ENCODE data around the gene IQCN. TPM values are rescaled to one million over a fixed set of nuclear protein-coding genes. Genes with fewer than 3 reads are reported as not detected.

Gene IQCN
- total RNA-seq, 1 donor: 7.7 TPM

- no peaks in the 10 kb centered on the region for H3K9me3 ChIP-seq (ENCODE audit: low read depth, low read length)
These were observed 21.9 kb downstream of the IQCN start for GRCh38 chr19:18252370-18252717.

GRCh38 chr19:18251587-18252369 lies 22.5 kb downstream of the IQCN start:
- Histone ChIP-seq H3K4me3 (ENCODE audit: low read length) (no peak overlapping the region), H3K4me1 (ENCODE audit: insufficient read depth, low read length) (peaks cover 15% of the 10 kb centered on the region), H3K9me3 (ENCODE audit: low read depth, low read length) (no peaks in the 10 kb centered on the region), H3K27me3 (ENCODE audit: insufficient read depth, low read length) (no peaks in the 10 kb centered on the region)

More at GRCh38 chr19:18252370-18252717, 21.9 kb downstream of the IQCN start:
- H3K4me3 ChIP-seq (ENCODE audit: low read length): no peak overlapping the region
- H3K27me3 ChIP-seq (ENCODE audit: insufficient read depth, low read length): no peaks in the 10 kb centered on the region
- H3K4me1 ChIP-seq (ENCODE audit: insufficient read depth, low read length): peaks cover 15% of the 10 kb centered on the region

- Histone ChIP-seq H3K9me3 (ENCODE audit: low read depth, low read length) (no peaks in the 10 kb centered on the region), H3K27me3 (ENCODE audit: insufficient read depth, low read length) (no peaks in the 10 kb centered on the region), H3K4me3 (ENCODE audit: low read length) (no peak overlapping the region), H3K4me1 (ENCODE audit: insufficient read depth, low read length) (peaks cover 15% of the 10 kb centered on the region)
These were observed 24.4 kb downstream of the IQCN start for GRCh38 chr19:18249834-18250233.

GRCh38 chr19:18245297-18245696 lies 29.0 kb downstream of the IQCN start:
- no peaks in the 10 kb centered on the region for H3K27me3 ChIP-seq (ENCODE audit: insufficient read depth, low read length)
- H3K4me1 ChIP-seq (ENCODE audit: insufficient read depth, low read length): no peaks in the 10 kb centered on the region
- H3K4me3 ChIP-seq (ENCODE audit: low read length): no peak overlapping the region
- H3K9me3 ChIP-seq (ENCODE audit: low read depth, low read length): no peaks in the 10 kb centered on the region

GRCh38 chr19:18239303-18239702 lies 34.9 kb downstream of the IQCN start:
- H3K27me3 ChIP-seq (ENCODE audit: insufficient read depth, low read length): peaks cover 7% of the 10 kb centered on the region
- H3K4me3 ChIP-seq (ENCODE audit: low read length): no peak overlapping the region
- H3K9me3 ChIP-seq (ENCODE audit: low read depth, low read length): no peaks in the 10 kb centered on the region
- no peaks in the 10 kb centered on the region for H3K4me1 ChIP-seq (ENCODE audit: insufficient read depth, low read length)

GRCh38 chr19:18234194-18234593 lies 40.1 kb downstream of the IQCN start:
- H3K4me1 ChIP-seq (ENCODE audit: insufficient read depth, low read length): no peaks in the 10 kb centered on the region
- no peaks in the 10 kb centered on the region for H3K9me3 ChIP-seq (ENCODE audit: low read depth, low read length)
- H3K27me3 ChIP-seq (ENCODE audit: insufficient read depth, low read length): peaks cover 38% of the 10 kb centered on the region
- no peak overlapping the region for H3K4me3 ChIP-seq (ENCODE audit: low read length)

- Histone ChIP-seq H3K4me3 (ENCODE audit: low read length) (no peak overlapping the region), H3K27me3 (ENCODE audit: insufficient read depth, low read length) (peaks cover 38% of the 10 kb centered on the region), H3K4me1 (ENCODE audit: insufficient read depth, low read length) (no peaks in the 10 kb centered on the region), H3K9me3 (ENCODE audit: low read depth, low read length) (no peaks in the 10 kb centered on the region)
These were observed 40.9 kb downstream of the IQCN start for GRCh38 chr19:18233224-18233825.

GRCh38 chr19:18232540-18233223 lies 41.6 kb downstream of the IQCN start:
- Histone ChIP-seq H3K4me3 (ENCODE audit: low read length) (no peak overlapping the region), H3K4me1 (ENCODE audit: insufficient read depth, low read length) (no peaks in the 10 kb centered on the region), H3K27me3 (ENCODE audit: insufficient read depth, low read length) (peaks cover 42% of the 10 kb centered on the region), H3K9me3 (ENCODE audit: low read depth, low read length) (no peaks in the 10 kb centered on the region)

- no peaks in the 10 kb centered on the region for H3K9me3 ChIP-seq (ENCODE audit: low read depth, low read length)
- H3K4me3 ChIP-seq (ENCODE audit: low read length): no peak overlapping the region
- H3K27me3 ChIP-seq (ENCODE audit: insufficient read depth, low read length): peaks cover 45% of the 10 kb centered on the region
- no peaks in the 10 kb centered on the region for H3K4me1 ChIP-seq (ENCODE audit: insufficient read depth, low read length)
These were observed 42.5 kb downstream of the IQCN start for GRCh38 chr19:18231775-18232174.

- no peaks in the 10 kb centered on the region for H3K9me3 ChIP-seq (ENCODE audit: low read depth, low read length)
- H3K4me1 ChIP-seq (ENCODE audit: insufficient read depth, low read length): peaks cover under 1% of the 10 kb centered on the region
- H3K27me3 ChIP-seq (ENCODE audit: insufficient read depth, low read length): peaks cover 49% of the 10 kb centered on the region
These were observed 43.1 kb downstream of the IQCN start for GRCh38 chr19:18230941-18231734.

GRCh38 chr19:18229915-18230314 lies 44.3 kb downstream of the IQCN start:
- peaks cover 60% of the 10 kb centered on the region for H3K27me3 ChIP-seq (ENCODE audit: insufficient read depth, low read length)
- H3K9me3 ChIP-seq (ENCODE audit: low read depth, low read length): no peaks in the 10 kb centered on the region
- H3K4me1 ChIP-seq (ENCODE audit: insufficient read depth, low read length): peaks cover 13% of the 10 kb centered on the region
- no peak overlapping the region for H3K4me3 ChIP-seq (ENCODE audit: low read length)

More at GRCh38 chr19:18230941-18231734, 43.1 kb downstream of the IQCN start:
- no peak overlapping the region for H3K4me3 ChIP-seq (ENCODE audit: low read length)

- peaks cover 58% of the 10 kb centered on the region for H3K27me3 ChIP-seq (ENCODE audit: insufficient read depth, low read length)
- H3K9me3 ChIP-seq (ENCODE audit: low read depth, low read length): no peaks in the 10 kb centered on the region
- peaks cover 17% of the 10 kb centered on the region for H3K4me1 ChIP-seq (ENCODE audit: insufficient read depth, low read length)
- no peak overlapping the region for H3K4me3 ChIP-seq (ENCODE audit: low read length)
These were observed 44.8 kb downstream of the IQCN start for GRCh38 chr19:18229474-18229873.

- Histone ChIP-seq H3K4me1 (ENCODE audit: insufficient read depth, low read length) (peaks cover 24% of the 10 kb centered on the region), H3K27me3 (ENCODE audit: insufficient read depth, low read length) (peaks cover 46% of the 10 kb centered on the region), H3K4me3 (ENCODE audit: low read length) (no peak overlapping the region), H3K9me3 (ENCODE audit: low read depth, low read length) (no peaks in the 10 kb centered on the region)
These were observed 46.4 kb downstream of the IQCN start for GRCh38 chr19:18227781-18228271.

GRCh38 chr19:18226956-18227780 lies 47.1 kb downstream of the IQCN start:
- Histone ChIP-seq H3K4me1 (ENCODE audit: insufficient read depth, low read length) (peaks cover 24% of the 10 kb centered on the region), H3K9me3 (ENCODE audit: low read depth, low read length) (no peaks in the 10 kb centered on the region), H3K27me3 (ENCODE audit: insufficient read depth, low read length) (peaks cover 43% of the 10 kb centered on the region)

More at GRCh38 chr19:18226956-18227780, 47.1 kb downstream of the IQCN start:
- H3K4me3 ChIP-seq (ENCODE audit: low read length): no peak overlapping the region

Measured in mononuclear cell (primary cell).